HG02610 (cell line): ENCODE measurements around the gene CCNG2.
"Not testable (repeated sequence)": the region's sequence is repeated elsewhere in the genome, so short reads cannot be mapped to it uniquely, and the experiment has no call there.

Experiments used
- ATAC-seq: cut with Tn5 transposase; IDR thresholded peaks from one replicate; pipeline ENCODE4 v1.9.1; 2021; ENCODE audit warnings: mild to moderate bottlenecking, moderate library complexity; ENCODE audit not compliant: unreplicated experiment

The CCNG2 gene

GRCh38 chr4:77156912-77157858, at the start of gene CCNG2:
Gene CCNG2 (plus strand): TSS chr4:77157207. CDS start chr4:77158533, 1,326 bp downstream.
- peak; percentile 15 for ATAC-seq

- no peak for ATAC-seq
Measured at GRCh38 chr4:77110730-77111129, 46.3 kb upstream of the CCNG2 start.

GRCh38 chr4:77113069-77113468, 43.9 kb upstream of the CCNG2 start:
- ATAC-seq, result no peak

GRCh38 chr4:77117721-77118120, 39.3 kb upstream of the CCNG2 start:
- no peak for ATAC-seq

- no peak for ATAC-seq
Measured at GRCh38 chr4:77120886-77121508, 36.0 kb upstream of the CCNG2 start.

- no peak for ATAC-seq
Measured at GRCh38 chr4:77121736-77122240, 35.2 kb upstream of the CCNG2 start.

GRCh38 chr4:77122656-77123055, 34.4 kb upstream of the CCNG2 start:
- ATAC-seq, result no peak

GRCh38 chr4:77123411-77123810, 33.6 kb upstream of the CCNG2 start:
- ATAC-seq, result no peak

GRCh38 chr4:77124576-77124975, 32.4 kb upstream of the CCNG2 start:
- ATAC-seq, result no peak

- no peak for ATAC-seq
Measured at GRCh38 chr4:77125961-77126360, 31.0 kb upstream of the CCNG2 start.

GRCh38 chr4:77126809-77127208, 30.2 kb upstream of the CCNG2 start:
- ATAC-seq, result peak; percentile 92

- peak; percentile 58 for ATAC-seq
Measured at GRCh38 chr4:77127215-77127614, 29.8 kb upstream of the CCNG2 start.

GRCh38 chr4:77127837-77128621, 29.0 kb upstream of the CCNG2 start:
- no peak for ATAC-seq

GRCh38 chr4:77132652-77133312, 24.2 kb upstream of the CCNG2 start:
- ATAC-seq, result no peak

- not testable (repeated sequence) for ATAC-seq
Measured at GRCh38 chr4:77137448-77137847, 19.6 kb upstream of the CCNG2 start.

- no peak for ATAC-seq
Measured at GRCh38 chr4:77141964-77142645, 14.9 kb upstream of the CCNG2 start.

GRCh38 chr4:77142646-77143028, 14.4 kb upstream of the CCNG2 start:
- ATAC-seq, result no peak

GRCh38 chr4:77143091-77143490, 13.9 kb upstream of the CCNG2 start:
- no peak for ATAC-seq

- peak; percentile 43 for ATAC-seq
Measured at GRCh38 chr4:77145842-77146185, 11.2 kb upstream of the CCNG2 start.
